SK-N-SH (cell line): Measurements from ENCODE around the gene SLC25A17. TPM values are rescaled to one million over a fixed set of nuclear protein-coding genes. Genes with fewer than 3 reads are reported as not detected.

Source experiments
- CTCF ChIA-PET: fragments of 300-600, 350-600 bp; formaldehyde crosslinking; extraction: SDS; loops from one replicate; lab custom pipeline; 2021; lab: Yijun Ruan, JAX
- POLR2A ChIA-PET: fragments of 350-600 bp; sonication (Branson Sonifier 250); formaldehyde crosslinking; extraction: SDS; loops from one replicate; lab custom pipeline; 2020; ENCODE audit warnings: antibody characterized with exemption, inconsistent platforms; lab: Yijun Ruan, JAX
- DNase-seq: peaks from one replicate; pipeline ENCODE4 v3.0.0; 2012
- H2AFZ ChIP-seq: fragments of 200-600 bp; sonication (generic); 2 replicates; pipeline ENCODE4 v1.8.1; 2016; ENCODE audit warnings: antibody characterized with exemption, mild to moderate bottlenecking, low read depth
- H3F3A ChIP-seq: fragments of 200-600 bp; sonication (generic); replicated peaks from 2 replicates; pipeline ENCODE3; 2016; ENCODE audit warnings: antibody characterized with exemption, mild to moderate bottlenecking; ENCODE audit not compliant: insufficient read depth
- H3K27ac ChIP-seq, 2 experiments: fragments of 200-500 bp in 1 of 2; fragments of 200-600 bp in 1 of 2; sonication (Bioruptor generic) in 1 of 2; sonication (generic), shearing (Covaris generic) in 1 of 2; 2 replicates each; pipeline versions ENCODE4 v1.5.1 to v1.6.1; 2014 to 2016; ENCODE audit warnings: low read depth in 2 of 2, inconsistent platforms in 1 of 2, low read length in 1 of 2, mild to moderate bottlenecking in 1 of 2, mixed read lengths in 1 of 2
- H3K27me3 ChIP-seq: fragments of 200-600 bp; sonication (generic), shearing (Covaris generic); 2 replicates; pipeline ENCODE4 v1.6.1; 2016; ENCODE audit warnings: mixed run types; ENCODE audit not compliant: insufficient read depth
- H3K36me3 ChIP-seq, 2 experiments: fragments of 200-500 bp in 1 of 2; fragments of 200-600 bp in 1 of 2; sonication (Bioruptor generic) in 1 of 2; sonication (generic) in 1 of 2; replicated peaks in 1 of 2; 2 replicates each; pipeline versions ENCODE3 to v1.5.1; 2014 to 2016; ENCODE audit warnings: low read length in 1 of 2, mild to moderate bottlenecking in 1 of 2; ENCODE audit not compliant: insufficient read depth in 2 of 2, control insufficient read depth in 1 of 2
- H3K4me1 ChIP-seq, 2 experiments: fragments of 200-500 bp in 1 of 2; fragments of 200-600 bp in 1 of 2; sonication (Bioruptor generic) in 1 of 2; sonication (generic), shearing (Covaris generic) in 1 of 2; 2 replicates each; pipeline versions ENCODE4 v1.5.1 to v1.6.1; 2014 to 2016; ENCODE audit warnings: low read depth in 1 of 2, low read length in 1 of 2, mixed run types in 1 of 2; ENCODE audit not compliant: insufficient read depth in 2 of 2, control insufficient read depth in 1 of 2
- H3K4me2 ChIP-seq: fragments of 200-600 bp; sonication (generic), shearing (Covaris generic); 2 replicates; pipeline ENCODE4 v1.6.1; 2017; ENCODE audit warnings: mixed run types
- H3K4me3 ChIP-seq, 2 experiments: fragments of 200-500 bp in 1 of 2; fragments of 200-600 bp in 1 of 2; sonication (Bioruptor generic) in 1 of 2; sonication (generic), shearing (Covaris generic) in 1 of 2; 2 replicates each; pipeline versions ENCODE4 v1.5.1 to v1.8.1; 2014 to 2016; ENCODE audit warnings: low read depth in 2 of 2, inconsistent platforms in 1 of 2, low read length in 1 of 2, mild to moderate bottlenecking in 1 of 2, mixed read lengths in 1 of 2, moderate library complexity in 1 of 2
- H3K79me2 ChIP-seq: fragments of 200-600 bp; sonication (generic); 2 replicates; pipeline ENCODE4 v1.8.1; 2017; ENCODE audit warnings: mild to moderate bottlenecking; ENCODE audit not compliant: insufficient read depth
- H3K9ac ChIP-seq: fragments of 200-600 bp; sonication (generic); 2 replicates; pipeline ENCODE4 v1.6.1; 2017; ENCODE audit warnings: mixed run types
- H3K9me2 ChIP-seq: fragments of 200-600 bp; sonication (generic); 2 replicates; pipeline ENCODE4 v1.6.1; 2017; ENCODE audit warnings: mixed run types
- H3K9me3 ChIP-seq: fragments of 200-600 bp; sonication (generic); 2 replicates; pipeline ENCODE4 v1.6.1; 2017; ENCODE audit warnings: mixed run types, mild to moderate bottlenecking, moderate library complexity
- H4K20me1 ChIP-seq: fragments of 200-600 bp; sonication (generic); 2 replicates; pipeline ENCODE4 v1.6.1; 2017; ENCODE audit warnings: mild to moderate bottlenecking, mixed run types; ENCODE audit not compliant: insufficient read depth
- ELF1 ChIP-seq: IDR thresholded peaks from 2 replicates; pipeline ENCODE4 v1.4.0; 2012
- EP300 ChIP-seq, 2 experiments: IDR thresholded peaks; 2 replicates each; pipeline versions ENCODE4 v1.4.0 to v1.6.1; 2012; ENCODE audit warnings: borderline replicate concordance in 1 of 2, low read depth in 1 of 2, low read length in 1 of 2
- EZH2phosphoT487 ChIP-seq: fragments of 200-600 bp; sonication (generic); IDR thresholded peaks from 2 replicates; pipeline ENCODE4 v1.6.1; 2017; ENCODE audit warnings: low read depth, mixed run types, mild to moderate bottlenecking, antibody characterized with exemption, moderate library complexity, borderline replicate concordance
- FOSL2 ChIP-seq: IDR thresholded peaks from 2 replicates; pipeline ENCODE4 v1.4.0; 2012; ENCODE audit warnings: low read depth, mild to moderate bottlenecking, moderate library complexity, borderline replicate concordance
- FOXJ3 ChIP-seq: sonication (generic); formaldehyde crosslinking; IDR thresholded peaks from 2 replicates; pipeline ENCODE4 v1.5.1; 2020; ENCODE audit warnings: mild to moderate bottlenecking, missing genetic modification reagents
- GABPA ChIP-seq: IDR thresholded peaks from 2 replicates; pipeline ENCODE4 v1.4.0; 2012; ENCODE audit warnings: low read depth, mild to moderate bottlenecking
- IRF3 ChIP-seq: fragments of 150-350 bp; IDR thresholded peaks from 2 replicates; pipeline ENCODE4 v1.6.1; 2016; ENCODE audit warnings: mild to moderate bottlenecking, low read depth, low read length
- MAX ChIP-seq: IDR thresholded peaks from 2 replicates; pipeline ENCODE4 v1.4.0; 2012; ENCODE audit warnings: low read depth
- MEF2A ChIP-seq: IDR thresholded peaks from 2 replicates; pipeline ENCODE4 v1.4.0; 2012; ENCODE audit warnings: low read depth, borderline replicate concordance
- MXI1 ChIP-seq: IDR thresholded peaks from 2 replicates; pipeline ENCODE4 v1.6.1; 2012; ENCODE audit warnings: mild to moderate bottlenecking, low read depth, low read length, improper control_type of control experiment
- NFIC ChIP-seq: IDR thresholded peaks from 2 replicates; pipeline ENCODE4 v1.4.0; 2012; ENCODE audit warnings: borderline replicate concordance
- POLR2AphosphoS5 ChIP-seq: IDR thresholded peaks from 2 replicates; pipeline ENCODE4 v1.6.1; 2012; ENCODE audit warnings: low read depth, low read length
- RFX5 ChIP-seq: IDR thresholded peaks from 2 replicates; pipeline ENCODE4 v1.6.1; 2012; ENCODE audit warnings: mild to moderate bottlenecking, improper control_type of control experiment, low read length
- RXRA ChIP-seq: IDR thresholded peaks from 2 replicates; pipeline ENCODE4 v1.4.0; 2012; ENCODE audit warnings: low read depth, mild to moderate bottlenecking, borderline replicate concordance
- SIN3A ChIP-seq: IDR thresholded peaks from 2 replicates; pipeline ENCODE4 v1.6.1; 2012; ENCODE audit warnings: low read depth, mild to moderate bottlenecking, low read length, moderate library complexity, borderline replicate concordance
- SMC3 ChIP-seq: IDR thresholded peaks from 2 replicates; pipeline ENCODE4 v1.6.1; 2012; ENCODE audit warnings: low read depth, low read length, improper control_type of control experiment
- TAF1 ChIP-seq: IDR thresholded peaks from 2 replicates; pipeline ENCODE4 v1.6.1; 2012; ENCODE audit warnings: low read depth, mild to moderate bottlenecking, low read length, moderate library complexity, borderline replicate concordance
- TCF12 ChIP-seq: IDR thresholded peaks from 2 replicates; pipeline ENCODE4 v1.4.0; 2012
- TEAD4 ChIP-seq: IDR thresholded peaks from 2 replicates; pipeline ENCODE4 v1.4.0; 2012; ENCODE audit warnings: mild to moderate bottlenecking, borderline replicate concordance; ENCODE audit not compliant: insufficient read depth
- USF1 ChIP-seq: IDR thresholded peaks from 2 replicates; pipeline ENCODE4 v1.4.0; 2012; ENCODE audit warnings: low read depth, borderline replicate concordance
- WGBS: methylation state at CpG from one replicate; pipeline ENCODE4 v1.1.6; 2017; ENCODE audit warnings: low lambda C conversion rate; 5-methylcytosine and 5-hydroxymethylcytosine counted together
- polyA plus RNA-seq, 3 experiments: library from polyadenylated mRNA; depleted of rRNA; stranded (reverse); fragments of >200 nt; gene quantifications; 2 replicates each; pipeline ENCODE4 v1.2.3, GENCODE V29; 2012

Gene SLC25A17
- polyA plus RNA-seq, 1 of the 3 experiments (the other 2 are of a cell fraction): 11.1 TPM

GRCh38 chr22:40805699-40806203 is 13.4 kb downstream of the SLC25A17 start:
- no peak overlapping the region for H2AFZ ChIP-seq
- TF ChIP-seq RFX5 (no peak), FOXJ3 (CRISPR knock-in tag) (no peak), SIN3A (no peak), EZH2phosphoT487 (no peak), TAF1 (no peak), FOSL2 (no peak), RXRA (no peak), IRF3 (no peak), GABPA (no peak), TEAD4 (no peak), MEF2A (no peak), USF1 (no peak), MAX (no peak), SMC3 (no peak), TCF12 (no peak), EP300 (IDR thresholded peaks at IDR 0.05; ENCODE audit: borderline replicate concordance in 1 of 2, low read depth in 1 of 2, low read length in 1 of 2) (no peak), NFIC (no peak), POLR2AphosphoS5 (no peak), ELF1 (no peak), MXI1 (no peak)
- H3K9me2 ChIP-seq: no peaks in the 10 kb centered on the region
- no peak overlapping the region for H3K4me2 ChIP-seq
- no peaks in the 10 kb centered on the region for H4K20me1 ChIP-seq
- peaks cover 26% of the 10 kb centered on the region for H3K79me2 ChIP-seq
- no peaks in the 10 kb centered on the region for H3K27me3 ChIP-seq
- H3K4me3 ChIP-seq: no peak overlapping the region
- 100% methylated on average over 3 of the region's 3 CpGs for WGBS
- CTCF ChIA-PET: interaction anchor here (1.3 kb wide), 1 partner anchor 123 kb away, joined by 4 read pairs; no protein-coding TSS in a partner anchor
- no peak overlapping the region for H3K9ac ChIP-seq
- POLR2A ChIA-PET: no interaction called here
- no peaks in the 10 kb centered on the region for H3K9me3 ChIP-seq
- H3K36me3 ChIP-seq: no peaks in the 10 kb centered on the region
- no peak for DNase-seq
- H3K4me1 ChIP-seq: no peaks in the 10 kb centered on the region
- H3F3A ChIP-seq: no peaks in the 10 kb centered on the region
- no peak overlapping the region for H3K27ac ChIP-seq
